ENCODE data around the gene OPN3. TPM values are rescaled to one million over a fixed set of nuclear protein-coding genes. Genes with fewer than 3 reads are reported as not detected.

Gene OPN3
- polyA plus RNA-seq, 1 experiment: 14.1 TPM

GRCh38 chr1:241647658-241648057 lies 7.5 kb upstream of the OPN3 start:
- Histone ChIP-seq H3K36me3 (ENCODE audit: control insufficient read depth, insufficient read depth, low read length) (no peaks in the 10 kb centered on the region), H3K27me3 (ENCODE audit: control insufficient read depth, insufficient read depth, low read length) (no peaks in the 10 kb centered on the region), H3K4me3 (ENCODE audit: low read depth, low read length) (no peak overlapping the region)
- CTCF ChIA-PET: interaction anchor here (2.2 kb wide), 1 partner anchor 10 kb away, joined by 7 read pairs; no protein-coding TSS in a partner anchor
- no peak for DNase-seq (ENCODE audit: low read depth)
- TF ChIP-seq CTCF (IDR thresholded peaks at IDR 0.05; ENCODE audit: insufficient read depth, low read depth, low read length): no peak
- POLR2A ChIA-PET: no interaction called here

GRCh38 chr1:241646201-241646600 lies 6.0 kb upstream of the OPN3 start:
- Histone ChIP-seq H3K27me3 (ENCODE audit: control insufficient read depth, insufficient read depth, low read length) (no peaks in the 10 kb centered on the region), H3K4me3 (ENCODE audit: low read depth, low read length) (no peak overlapping the region), H3K36me3 (ENCODE audit: control insufficient read depth, insufficient read depth, low read length) (no peaks in the 10 kb centered on the region)
- ChIA-PET CTCF (interaction anchor here (2.2 kb wide), 1 partner anchor 11 kb away, joined by 7 read pairs; no protein-coding TSS in a partner anchor), POLR2A (no interaction called here)
- TF ChIP-seq CTCF (IDR thresholded peaks at IDR 0.05; ENCODE audit: insufficient read depth, low read depth, low read length): no peak
- no peak for DNase-seq (ENCODE audit: low read depth)

DNA sequence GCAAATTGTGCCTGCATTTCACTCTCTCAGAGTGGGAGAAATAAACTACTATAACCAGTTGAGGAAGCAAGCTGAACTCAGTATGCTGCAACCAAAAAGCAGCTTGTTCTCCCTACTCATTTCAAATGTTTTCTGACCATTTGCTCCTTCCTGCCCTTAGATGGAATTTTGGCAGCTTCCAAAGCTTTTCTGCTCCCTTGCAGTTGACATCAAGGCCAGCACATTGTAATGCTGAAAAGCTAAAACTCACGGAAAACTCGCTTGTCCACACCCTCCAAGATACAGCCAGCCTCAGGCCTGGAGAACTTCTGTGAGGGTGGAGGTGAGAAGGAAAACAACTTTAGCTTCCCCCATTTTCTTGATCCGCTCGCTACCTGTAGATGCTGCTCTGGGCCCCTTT lies 5.0 kb upstream of the OPN3 start:
- no peaks in the 10 kb centered on the region for H3K27me3 ChIP-seq (ENCODE audit: control insufficient read depth, insufficient read depth, low read length)
- DNase-seq (ENCODE audit: low read depth): no peak
- ChIA-PET CTCF (no interaction called here), POLR2A (interaction anchor here (0.6 kb wide), 1 partner anchor 122 kb away, joined by 8 read pairs; no protein-coding TSS in a partner anchor)
- H3K4me3 ChIP-seq (ENCODE audit: low read depth, low read length): no peak overlapping the region
- no peaks in the 10 kb centered on the region for H3K36me3 ChIP-seq (ENCODE audit: control insufficient read depth, insufficient read depth, low read length)
- no peak for TF ChIP-seq CTCF (IDR thresholded peaks at IDR 0.05; ENCODE audit: insufficient read depth, low read depth, low read length)

DNA sequence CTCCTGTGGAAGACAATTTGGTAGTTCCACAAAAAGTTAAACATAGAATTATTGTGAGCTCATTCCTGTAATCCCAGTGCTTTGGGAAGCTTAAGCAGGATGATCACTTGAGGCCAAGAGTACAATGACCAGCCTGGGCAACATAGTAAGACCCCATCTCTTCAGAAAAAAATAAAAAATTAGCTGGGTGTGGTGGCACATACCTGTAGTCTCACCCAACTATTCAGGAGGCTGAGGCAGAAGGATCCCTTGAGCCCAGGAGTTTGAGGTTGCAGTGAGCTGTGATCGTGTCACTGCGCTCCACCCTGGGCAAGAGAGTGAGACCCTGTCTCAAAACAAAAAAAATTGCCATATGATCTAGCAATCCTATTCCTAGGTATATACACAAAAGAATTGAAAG lies 4.1 kb upstream of the OPN3 start:
- ChIA-PET CTCF (interaction anchor here (0.6 kb wide), 1 partner anchor 62 kb away, joined by 3 read pairs; no protein-coding TSS in a partner anchor), POLR2A (no interaction called here)
- no peak for TF ChIP-seq CTCF (IDR thresholded peaks at IDR 0.05; ENCODE audit: insufficient read depth, low read depth, low read length)

GRCh38 chr1:241642593-241642944 lies 2.4 kb upstream of the OPN3 start:
- Histone ChIP-seq H3K27me3 (ENCODE audit: control insufficient read depth, insufficient read depth, low read length) (no peaks in the 10 kb centered on the region), H3K36me3 (ENCODE audit: control insufficient read depth, insufficient read depth, low read length) (no peaks in the 10 kb centered on the region), H3K4me3 (ENCODE audit: low read depth, low read length) (no peak overlapping the region)
- no peak for TF ChIP-seq CTCF (IDR thresholded peaks at IDR 0.05; ENCODE audit: insufficient read depth, low read depth, low read length)
- POLR2A ChIA-PET: no interaction called here
- CTCF ChIA-PET: interaction anchor here (2.2 kb wide), 1 partner anchor 10 kb away, joined by 6 read pairs; no protein-coding TSS in a partner anchor
- no peak for DNase-seq (ENCODE audit: low read depth)

More for the DNA sequence above, 4.1 kb upstream of the OPN3 start:
- Histone ChIP-seq H3K36me3 (ENCODE audit: control insufficient read depth, insufficient read depth, low read length) (no peaks in the 10 kb centered on the region), H3K27me3 (ENCODE audit: control insufficient read depth, insufficient read depth, low read length) (no peaks in the 10 kb centered on the region), H3K4me3 (ENCODE audit: low read depth, low read length) (no peak overlapping the region)
- no peak for DNase-seq (ENCODE audit: low read depth)

Measured in BJ (cell line).